ENCODE data around the gene MSI2. TPM values are rescaled to one million over a fixed set of nuclear protein-coding genes. Genes with fewer than 3 reads are reported as not detected.

Gene MSI2
- total RNA-seq, 1 experiment from 2014 or later: 61.2 TPM

DNA sequence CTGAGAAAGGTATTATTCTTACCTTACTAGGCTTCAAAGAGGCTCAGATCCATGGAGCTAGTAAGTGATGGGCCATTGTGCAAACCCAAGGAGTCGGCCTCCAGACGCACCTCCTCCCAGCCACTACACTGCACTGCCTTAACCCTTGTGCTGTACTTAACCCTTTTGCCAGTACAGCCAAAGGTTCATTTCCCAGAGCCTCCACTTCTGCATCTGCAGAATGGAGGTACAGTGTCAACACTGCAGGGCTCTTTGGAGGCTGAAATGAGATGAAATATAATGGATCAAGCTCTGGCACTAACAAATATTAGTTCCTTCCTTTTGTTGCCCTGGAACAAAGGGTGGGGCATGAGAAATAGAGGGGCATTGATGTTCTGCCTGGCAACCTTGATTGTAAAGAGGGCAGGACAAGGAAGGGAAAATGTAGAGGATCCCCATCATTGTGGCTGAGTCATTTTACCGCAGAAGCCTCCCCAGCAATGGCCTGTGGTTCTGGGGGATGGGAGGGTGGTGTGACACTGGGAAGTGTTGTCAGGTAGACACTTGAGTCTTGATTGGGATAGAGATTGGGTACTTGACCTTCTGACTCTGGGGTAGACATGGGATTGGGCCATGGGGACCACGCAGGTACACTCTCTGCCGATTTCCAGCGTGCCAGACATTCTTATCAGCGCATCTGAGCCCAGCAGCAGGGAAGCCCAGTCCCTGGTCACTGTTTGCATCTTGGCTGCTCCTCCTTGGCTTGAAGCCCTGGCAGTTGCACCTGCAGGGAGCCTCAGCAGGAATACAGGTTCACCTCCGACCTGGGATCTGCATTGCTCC is 84.0 kb downstream of the MSI2 start:
- DNase-seq (ENCODE audit: low spot score): no peak

DNA sequence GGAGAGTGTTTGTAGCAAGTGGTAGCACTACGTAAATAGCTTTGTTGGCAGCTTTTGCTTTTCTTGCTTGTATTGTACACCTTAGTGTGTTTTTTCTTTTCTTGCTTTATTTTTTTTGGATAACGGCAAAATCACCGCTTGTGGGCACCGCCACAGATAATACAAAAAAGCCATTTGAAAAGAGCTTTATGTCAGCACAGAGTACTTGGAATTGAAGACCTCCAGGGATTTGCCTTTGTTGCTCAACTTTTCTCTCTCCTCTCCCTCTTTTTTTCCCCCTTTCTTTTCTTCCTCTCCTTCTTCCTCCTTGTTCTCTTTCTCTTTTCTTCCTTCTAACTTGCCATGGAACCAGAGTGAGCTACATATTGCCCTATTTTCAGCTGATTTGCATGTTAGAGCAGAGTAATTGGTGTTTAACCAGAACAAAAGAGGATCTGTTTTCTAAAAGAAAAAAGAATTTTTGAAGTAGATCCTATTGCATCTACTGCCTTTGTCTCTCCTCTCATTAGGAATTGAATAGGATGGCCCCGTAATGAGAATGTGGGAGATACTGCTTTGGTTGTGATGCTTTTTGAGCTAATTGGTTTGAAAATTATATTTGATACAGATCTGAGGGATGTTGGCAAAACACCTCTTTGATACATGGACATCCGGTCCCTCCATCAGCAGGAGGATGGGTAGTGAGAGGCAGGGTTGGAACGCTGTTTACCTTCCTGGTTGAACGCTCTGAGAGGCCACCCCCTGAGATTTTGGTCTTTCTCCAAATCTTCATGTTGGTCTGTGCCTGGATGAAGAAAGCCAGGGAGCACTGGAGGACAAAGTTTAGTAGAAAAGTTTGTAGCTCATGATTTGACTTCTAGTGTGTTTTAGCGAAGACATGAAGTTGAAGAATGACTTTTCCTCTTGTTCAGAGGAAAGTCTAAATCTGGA is 85.6 kb downstream of the MSI2 start:
- DNase-seq (ENCODE audit: low spot score): no peak

DNA sequence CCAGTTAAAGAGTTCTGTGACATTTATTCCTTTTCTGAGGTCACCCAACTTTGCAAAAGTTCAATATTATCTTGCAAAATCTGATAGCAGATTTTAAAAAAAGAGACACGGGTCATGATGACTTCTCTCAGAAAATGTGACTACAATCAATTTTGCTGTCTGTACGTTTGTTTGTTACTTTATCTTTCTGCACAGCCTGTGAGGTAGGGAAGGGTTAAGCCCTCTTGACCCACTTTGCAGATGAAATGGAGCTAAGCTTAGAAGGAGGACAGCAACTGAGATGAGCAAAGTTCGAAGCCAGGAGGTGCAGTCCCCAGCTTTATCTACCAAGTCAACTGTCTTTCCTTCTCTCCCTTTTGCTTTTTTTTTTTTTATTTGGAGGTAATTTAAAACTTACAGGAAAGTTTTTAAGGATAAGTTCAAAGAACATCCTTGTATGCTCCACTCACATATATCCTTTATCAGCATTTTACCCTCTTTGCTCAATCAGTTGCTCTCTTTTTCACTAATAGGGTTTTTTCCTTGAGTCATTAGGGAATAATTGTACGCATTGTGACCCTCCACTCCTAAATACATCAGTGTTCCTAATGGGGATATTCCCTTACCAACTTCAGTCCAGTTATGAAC is 86.8 kb downstream of the MSI2 start:
- no peak for DNase-seq (ENCODE audit: low spot score)

DNA sequence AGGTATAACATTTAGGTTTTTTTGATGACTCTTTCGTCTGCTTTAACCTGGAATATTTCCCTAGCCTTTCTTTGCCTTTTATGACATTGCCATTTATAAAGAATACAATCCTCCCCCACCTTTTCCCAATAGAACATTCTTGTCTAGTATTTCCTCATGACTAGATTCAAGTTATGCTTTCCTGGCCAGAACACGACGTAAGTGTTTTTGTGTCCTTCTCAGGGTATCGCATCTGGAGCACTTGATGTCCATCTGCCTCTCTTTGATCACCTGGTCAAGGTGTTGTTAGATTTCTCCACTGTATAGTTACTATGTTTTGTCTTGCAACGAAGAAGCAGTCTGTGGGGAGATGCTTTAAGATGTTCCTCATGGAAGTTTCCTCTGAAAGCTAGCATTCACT is 87.4 kb downstream of the MSI2 start:
- no peak for DNase-seq (ENCODE audit: low spot score)

DNA sequence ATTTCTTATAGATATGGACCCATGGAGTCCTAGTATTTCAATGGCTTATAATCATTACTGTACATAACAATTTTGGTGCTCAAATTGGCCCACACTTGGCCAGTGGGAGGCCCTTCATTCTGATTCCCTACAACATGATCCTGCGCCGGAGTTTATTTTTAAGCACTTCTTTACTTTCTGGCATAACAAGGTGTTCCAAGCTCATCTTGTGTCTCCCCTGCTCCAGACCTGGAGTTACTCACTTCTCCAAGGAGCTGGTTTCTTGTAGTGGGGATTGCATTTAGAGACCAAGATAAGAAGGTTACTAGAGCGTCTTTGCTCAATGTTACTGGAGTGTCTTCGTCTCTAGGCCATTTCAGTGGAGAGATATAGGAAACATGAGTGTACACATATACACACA is 87.9 kb downstream of the MSI2 start:
- no peak for DNase-seq (ENCODE audit: low spot score)

DNA sequence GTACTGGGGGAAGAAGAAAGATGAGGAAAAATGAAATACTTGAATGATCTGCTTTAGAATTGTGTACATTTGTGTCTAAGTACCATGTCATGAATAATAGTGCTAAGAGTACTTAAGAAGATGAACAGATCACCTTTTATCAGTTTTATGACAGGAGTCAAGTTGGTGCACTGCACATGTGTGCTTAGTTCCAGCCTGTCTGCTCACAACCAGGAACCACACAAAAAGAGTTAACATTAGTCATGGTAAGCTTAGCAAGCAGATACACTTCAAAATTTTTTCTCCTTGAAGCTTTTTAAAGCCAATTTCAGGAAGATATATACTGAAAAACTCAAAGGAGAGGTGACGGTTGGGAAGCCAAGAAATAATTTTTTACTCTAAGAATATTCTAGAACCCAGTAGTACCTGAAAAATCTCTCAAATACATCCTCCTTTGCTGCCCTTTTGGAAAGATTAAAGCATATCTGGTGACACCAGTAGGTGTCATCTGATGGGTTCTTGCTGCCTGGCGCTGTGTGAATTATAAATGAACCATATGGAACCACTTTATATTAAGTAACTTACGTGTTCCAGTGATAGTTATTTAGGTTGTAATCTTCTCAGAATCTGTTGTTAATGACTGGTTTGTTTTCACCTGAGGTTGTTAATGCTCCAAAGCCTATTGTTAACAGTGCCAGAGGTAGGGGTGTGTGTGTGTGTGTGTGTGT is 93.4 kb downstream of the MSI2 start:
- DNase-seq (ENCODE audit: low spot score): no peak

DNA sequence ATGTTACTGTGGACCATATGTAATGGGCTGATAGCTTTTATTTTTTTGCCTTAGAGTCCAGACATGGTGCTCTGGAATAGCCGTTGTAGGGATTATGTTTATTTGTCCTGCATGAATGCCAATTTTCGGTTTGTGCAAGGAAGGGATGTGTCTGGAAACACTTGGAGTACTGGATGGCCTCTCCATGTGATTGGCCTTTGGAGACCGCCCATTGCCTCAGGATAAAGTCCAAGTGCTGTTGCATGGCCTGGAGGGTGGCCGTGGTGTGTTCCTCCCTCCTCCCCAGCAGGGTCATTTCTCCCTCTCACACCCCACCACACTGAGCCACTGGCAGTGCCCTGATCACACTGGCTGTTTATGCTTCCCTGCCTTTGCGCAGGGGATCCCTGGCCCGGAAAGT is 93.9 kb downstream of the MSI2 start:
- DNase-seq (ENCODE audit: low spot score): no peak

DNA sequence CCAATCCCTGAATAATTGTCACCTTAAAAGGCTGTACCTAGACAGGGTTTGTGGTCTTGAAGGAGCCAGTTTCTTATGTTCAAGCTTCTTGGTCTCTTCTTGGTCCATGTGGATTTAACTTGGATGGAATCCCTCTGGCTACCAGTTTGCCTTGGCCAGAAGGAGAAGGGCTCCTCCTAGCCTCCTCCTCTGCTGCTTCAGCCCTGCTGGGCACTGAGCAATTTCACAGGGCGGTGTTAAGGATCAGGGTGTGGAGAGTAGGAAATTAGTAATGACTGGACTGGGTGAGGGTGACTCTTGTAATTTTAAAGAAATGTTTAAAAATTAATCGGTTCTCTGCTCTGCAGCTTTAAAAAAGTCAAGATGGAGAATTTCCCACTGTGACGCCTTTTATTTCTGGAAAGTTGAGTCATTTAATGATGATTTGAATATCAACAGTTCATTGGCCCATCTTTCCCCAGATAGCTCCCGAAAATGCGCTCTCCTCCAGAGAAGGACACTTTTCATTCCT is 96.4 kb downstream of the MSI2 start:
- no peak for DNase-seq (ENCODE audit: low spot score)

DNA sequence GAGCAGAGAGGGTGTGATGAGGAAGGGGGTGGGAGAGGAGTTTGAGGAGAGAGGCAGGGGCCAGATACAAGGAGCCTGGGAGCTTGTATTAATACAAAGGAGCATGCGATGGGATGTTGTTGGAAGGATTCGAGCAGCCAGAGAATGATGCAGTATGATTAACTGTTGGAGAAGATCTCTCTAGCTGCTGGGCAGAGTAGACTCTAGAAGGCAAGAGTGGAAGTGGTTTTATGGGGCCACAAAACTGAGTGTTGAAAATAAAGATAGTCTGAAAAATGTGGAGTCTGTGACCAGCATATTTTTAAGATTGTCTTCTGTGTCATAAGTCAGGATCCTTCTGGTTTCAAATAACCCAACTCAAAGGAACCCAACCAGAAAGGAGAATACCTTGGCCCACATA is 98.3 kb downstream of the MSI2 start:
- DNase-seq (ENCODE audit: low spot score): no peak

DNA sequence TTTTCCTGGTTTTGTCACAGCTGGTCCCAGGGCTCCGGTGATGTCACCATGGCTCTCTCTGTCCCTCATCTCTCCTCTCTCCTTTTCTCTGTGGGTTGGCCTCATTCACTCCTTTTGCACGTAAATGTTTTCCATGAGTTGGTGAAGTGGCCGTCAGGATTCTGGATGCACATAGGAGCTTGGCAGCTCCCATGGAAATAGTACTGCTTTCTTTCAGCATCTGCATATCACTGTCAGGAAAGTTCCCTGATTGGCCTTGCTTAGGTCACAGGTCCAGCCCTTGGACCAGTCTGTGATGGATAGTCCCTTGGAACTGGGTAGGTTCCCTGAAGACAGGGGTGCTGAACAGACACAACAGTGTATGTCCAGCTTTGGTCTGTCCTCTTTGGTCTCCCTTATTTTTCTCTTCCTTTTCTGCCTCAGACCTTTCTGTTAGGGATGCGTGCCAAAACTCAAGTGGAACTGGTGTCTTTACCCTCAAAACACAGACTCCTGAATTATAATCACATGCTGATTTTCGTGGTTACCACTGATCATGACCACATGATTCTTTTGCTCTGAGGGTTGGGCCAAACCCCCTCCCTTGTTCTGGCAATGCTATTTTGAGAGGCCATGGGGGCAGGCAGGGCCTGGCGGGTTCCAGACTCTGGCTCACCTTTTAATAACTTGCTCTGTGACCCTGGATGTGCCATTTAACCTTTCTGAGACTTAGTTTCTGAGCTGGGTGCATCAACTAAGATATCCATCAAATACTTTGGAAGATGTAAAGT is 99.0 kb downstream of the MSI2 start:
- no peak for DNase-seq (ENCODE audit: low spot score)

DNA sequence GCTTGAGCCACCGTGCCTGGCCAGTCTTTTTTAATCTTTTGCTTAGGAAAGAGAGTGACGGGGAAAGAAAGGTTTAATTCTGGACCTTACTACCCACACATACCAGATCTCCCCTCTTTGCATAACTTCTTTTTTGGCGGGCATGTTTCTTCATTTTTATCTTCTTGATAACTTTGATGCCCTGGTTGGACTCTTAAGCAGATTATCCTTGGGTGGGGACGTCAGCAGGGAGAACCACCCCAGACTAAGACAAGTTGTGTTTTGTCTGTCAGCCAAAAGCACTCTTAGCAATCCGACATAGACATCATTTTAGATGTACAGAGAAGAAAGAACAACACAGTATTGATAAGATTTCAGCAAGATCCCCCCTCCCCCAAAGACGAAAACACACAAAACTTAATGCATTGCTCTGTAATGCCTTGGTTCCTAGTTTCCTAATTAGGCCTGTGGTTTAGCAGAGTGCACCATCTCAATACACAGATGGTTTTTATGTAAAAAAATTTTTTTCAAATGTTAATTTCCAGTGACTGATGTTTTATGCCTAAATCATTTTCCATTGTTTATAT is 99.9 kb downstream of the MSI2 start:
- no peak for DNase-seq (ENCODE audit: low spot score)

DNA sequence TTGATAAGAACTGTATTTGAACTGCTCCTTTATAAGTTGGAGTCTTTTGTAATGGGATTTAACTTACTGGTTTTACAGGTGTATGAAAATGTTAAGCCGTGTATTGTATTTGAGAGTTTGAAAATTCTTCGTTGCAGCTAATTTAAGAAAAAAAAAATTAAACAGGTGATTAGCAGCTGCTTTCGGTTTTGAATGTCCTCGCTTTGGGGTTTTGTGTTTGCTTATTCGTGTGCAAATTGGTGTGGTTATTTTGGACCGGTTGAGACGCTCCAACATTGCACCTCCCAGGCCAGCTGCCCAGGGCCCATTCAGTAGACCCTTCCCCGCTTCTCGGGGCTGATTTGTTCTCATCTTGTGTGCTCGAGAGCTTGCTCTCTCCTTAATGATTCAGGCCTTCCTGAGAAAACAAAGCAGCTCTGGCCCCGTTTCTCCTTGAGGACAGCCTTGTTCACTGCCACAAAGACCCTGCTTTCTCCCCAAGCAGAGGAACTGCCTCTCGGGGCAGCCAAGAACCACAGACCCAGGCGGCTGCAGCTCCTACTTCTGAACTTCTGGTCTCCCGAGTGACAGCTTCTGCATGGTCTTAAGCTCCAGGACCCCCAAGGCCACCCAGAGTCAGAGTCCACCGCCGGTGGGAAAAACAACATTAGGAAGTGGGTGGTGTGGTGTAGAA is 100.5 kb downstream of the MSI2 start:
- DNase-seq (ENCODE audit: low spot score): no peak

DNA sequence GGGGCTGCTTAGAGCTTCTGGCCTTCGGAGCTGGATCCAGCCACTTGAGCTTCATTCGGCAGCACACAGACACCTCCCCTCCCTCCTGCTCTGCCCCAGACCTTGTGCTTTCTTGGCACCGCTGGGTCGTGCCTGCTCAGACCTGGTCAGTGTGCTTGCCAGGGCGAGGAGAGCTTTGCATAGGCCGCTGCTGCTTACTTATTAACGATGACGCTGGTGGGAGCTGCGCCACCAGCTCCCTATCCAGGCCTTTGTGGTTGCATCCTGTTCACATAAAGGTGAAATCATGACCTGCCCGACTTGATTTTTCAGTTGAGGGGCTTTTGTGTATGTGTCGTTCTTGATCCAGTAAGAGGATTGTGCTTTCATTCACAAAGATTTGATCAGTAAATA is 101.1 kb downstream of the MSI2 start:
- DNase-seq (ENCODE audit: low spot score): peak; percentile 91

DNA sequence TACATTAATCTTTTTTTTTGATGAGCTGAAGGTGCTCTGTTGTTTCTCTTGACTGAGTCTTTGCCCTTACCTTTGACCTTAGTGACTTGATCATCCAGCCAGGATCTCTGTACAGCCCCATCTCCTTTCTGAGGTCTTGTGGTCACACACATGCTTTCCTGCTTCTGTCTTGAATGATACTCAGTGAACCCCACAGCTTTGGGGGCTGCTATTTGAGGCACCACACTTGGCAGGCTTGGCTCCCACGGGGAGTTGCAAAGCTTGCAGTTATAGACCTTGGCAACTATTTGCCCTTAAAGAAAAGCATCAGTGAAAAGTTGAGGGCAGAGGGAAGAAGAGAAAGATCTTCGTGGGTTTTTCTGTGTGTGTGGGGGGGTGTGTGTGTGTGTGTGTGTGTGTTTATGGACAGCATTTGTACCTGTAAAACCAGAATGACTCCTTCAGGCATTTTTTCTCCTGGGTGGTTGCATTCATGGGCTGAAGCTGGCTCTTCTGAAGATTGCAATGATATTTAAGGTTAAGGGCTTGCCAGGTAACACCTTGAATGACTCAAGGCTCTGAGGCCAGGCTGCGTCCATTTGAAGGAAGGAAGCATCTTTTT is 101.6 kb downstream of the MSI2 start:
- DNase-seq (ENCODE audit: low spot score): peak; percentile 75

DNA sequence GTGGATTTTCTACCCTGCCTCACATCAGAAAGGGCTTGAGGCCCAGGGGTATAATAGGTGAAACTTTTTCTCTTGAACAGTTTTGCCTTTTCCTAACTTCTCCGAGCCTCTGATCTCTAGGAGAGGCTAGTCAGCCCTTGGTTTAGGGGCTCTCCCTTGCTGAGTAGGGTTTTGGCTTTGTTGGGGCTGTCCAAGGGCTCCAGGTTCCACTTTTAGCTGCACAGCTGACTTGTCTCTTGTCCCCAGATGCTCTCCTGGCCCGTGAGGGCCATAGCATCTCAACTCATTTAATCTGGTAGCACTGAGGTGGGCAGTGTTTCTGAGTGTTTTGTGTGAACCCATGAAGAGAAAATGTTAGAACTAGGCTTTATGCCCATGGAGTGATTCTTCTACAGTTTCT is 103.9 kb downstream of the MSI2 start:
- DNase-seq (ENCODE audit: low spot score): no peak

DNA sequence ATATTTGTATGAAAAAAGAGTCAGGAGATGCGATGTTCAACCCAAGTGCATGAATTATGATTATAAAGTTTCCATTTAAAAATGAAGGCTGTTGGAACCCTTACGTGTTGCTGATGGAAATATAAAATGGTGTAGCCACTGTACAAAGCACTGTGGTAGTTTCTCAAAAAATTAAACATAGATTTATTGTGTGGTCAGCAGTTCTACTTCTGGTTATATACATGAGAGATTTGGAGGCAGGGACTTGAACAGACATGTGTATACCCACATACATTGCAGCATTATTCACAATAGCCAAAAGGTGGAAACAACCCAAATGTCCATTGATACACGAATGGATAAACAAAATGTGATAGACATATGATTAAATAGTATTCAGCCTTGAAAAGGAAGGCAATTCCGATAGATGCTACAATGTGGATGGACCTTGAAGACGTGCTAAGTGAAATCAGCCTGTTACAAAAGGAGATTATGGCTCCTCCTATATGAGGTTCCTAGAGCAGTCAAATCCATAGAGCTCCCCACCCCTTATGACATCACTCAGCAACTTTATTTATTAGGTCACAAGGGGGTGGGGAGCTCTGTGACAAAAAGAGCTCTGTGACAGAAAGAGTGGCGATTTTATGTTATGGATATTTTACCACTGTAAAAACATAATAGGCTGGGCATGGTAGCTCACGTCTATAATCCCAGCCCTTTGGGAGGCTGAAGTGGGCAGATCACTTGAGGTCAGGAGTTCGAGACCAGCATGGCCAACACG is 106.7 kb downstream of the MSI2 start:
- DNase-seq (ENCODE audit: low spot score): no peak

DNA sequence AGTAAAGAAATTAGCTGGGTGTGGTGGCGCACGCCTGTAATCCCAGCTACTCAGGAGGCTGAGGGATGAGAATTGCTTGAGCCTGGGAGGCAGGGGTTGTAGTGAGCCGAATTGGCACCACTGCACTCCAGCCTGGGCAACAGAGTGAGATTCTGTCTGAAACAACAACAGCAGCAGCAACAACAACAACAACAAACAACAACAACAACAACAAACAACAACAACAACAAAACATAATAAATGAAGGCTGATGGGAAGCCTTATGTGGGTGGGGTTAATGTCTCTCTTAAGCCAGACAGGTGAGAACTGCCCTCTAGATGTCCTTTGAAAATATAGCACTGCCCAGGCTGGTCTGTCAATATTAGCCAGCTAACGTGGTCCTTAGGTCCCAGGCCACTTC is 107.3 kb downstream of the MSI2 start:
- no peak for DNase-seq (ENCODE audit: low spot score)

DNA sequence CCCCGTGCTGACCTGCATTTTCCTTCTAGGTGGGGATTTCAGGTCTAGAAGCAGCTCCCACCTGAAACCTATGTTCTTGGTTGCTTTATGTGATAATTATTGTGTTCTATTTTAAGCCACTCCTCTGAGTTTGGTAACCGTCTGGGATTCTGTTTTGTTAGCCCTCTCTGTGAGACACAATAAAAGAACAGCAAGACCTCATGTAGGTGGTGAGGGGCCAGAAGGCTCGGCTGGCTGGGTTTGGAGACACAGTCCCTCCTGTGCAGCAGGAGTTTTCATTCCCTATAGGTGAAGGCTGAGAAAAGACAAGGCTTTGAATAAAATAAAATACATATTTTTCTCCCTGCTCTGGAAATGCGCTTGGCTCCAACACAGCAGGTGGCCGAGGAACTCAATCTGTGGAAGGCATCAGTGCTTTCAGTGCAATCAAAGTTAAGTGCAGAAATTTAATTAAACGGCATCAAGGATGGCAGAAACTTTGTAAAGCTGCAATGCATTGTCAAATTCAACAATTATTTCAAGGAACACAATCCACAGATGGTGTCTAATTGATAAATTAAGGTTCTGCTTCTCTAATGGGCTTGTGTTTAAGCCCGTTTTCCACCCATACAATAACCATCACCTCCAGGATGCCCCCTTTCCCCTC is 107.8 kb downstream of the MSI2 start:
- DNase-seq (ENCODE audit: low spot score): no peak
